IPS-NIHi7 (cell line): Measurements from ENCODE around the gene LRP8.

Source experiments
- DNase-seq: peaks from one replicate; pipeline ENCODE4 v3.0.0; 2012; ENCODE audit warnings: mixed read lengths; ENCODE audit errors: extremely low spot score

LRP8 gene

GRCh38 chr1:53328009-53328461 is at the start of gene LRP8:
Gene LRP8, minus strand, starts transcription at chr1:53328070. Its CDS starts 158 bp downstream, at chr1:53327912.
- peak; percentile 89 for DNase-seq

- no peak for DNase-seq
Measured at GRCh38 chr1:53377438-53377841, 49.6 kb upstream of the LRP8 start.

GRCh38 chr1:53376742-53377437 is 49.0 kb upstream of the LRP8 start:
- DNase-seq: peak; percentile 37

- DNase-seq: peak; percentile 14
Measured at GRCh38 chr1:53376041-53376461, 48.2 kb upstream of the LRP8 start.

- DNase-seq: peak; percentile 10
Measured at GRCh38 chr1:53375440-53375839, 47.6 kb upstream of the LRP8 start.

GRCh38 chr1:53373246-53373645 is 45.4 kb upstream of the LRP8 start:
- DNase-seq: peak; percentile 3

- peak; percentile 2 for DNase-seq
Measured at GRCh38 chr1:53372501-53372951, 44.7 kb upstream of the LRP8 start.

- peak; percentile 7 for DNase-seq
Measured at GRCh38 chr1:53371851-53372250, 44.0 kb upstream of the LRP8 start.

- DNase-seq: peak; percentile 29
Measured at GRCh38 chr1:53371121-53371666, 43.3 kb upstream of the LRP8 start.

- peak; percentile 7 for DNase-seq
Measured at GRCh38 chr1:53370369-53370961, 42.6 kb upstream of the LRP8 start.

GRCh38 chr1:53369761-53370160 is 41.9 kb upstream of the LRP8 start:
- no peak for DNase-seq

- DNase-seq: peak; percentile 7
Measured at GRCh38 chr1:53369034-53369750, 41.3 kb upstream of the LRP8 start.

GRCh38 chr1:53368314-53369033 is 40.6 kb upstream of the LRP8 start:
- DNase-seq: peak; percentile 8

- peak; percentile 17 for DNase-seq
Measured at GRCh38 chr1:53367503-53368313, 39.8 kb upstream of the LRP8 start.

GRCh38 chr1:53366901-53367502 is 39.1 kb upstream of the LRP8 start:
- DNase-seq: no peak

- DNase-seq: peak; percentile 5
Measured at GRCh38 chr1:53365437-53366063, 37.7 kb upstream of the LRP8 start.

GRCh38 chr1:53362851-53363642 is 35.2 kb upstream of the LRP8 start:
- DNase-seq: peak; percentile 66

GRCh38 chr1:53362270-53362669 is 34.4 kb upstream of the LRP8 start:
- no peak for DNase-seq

- DNase-seq: no peak
Measured at GRCh38 chr1:53361541-53361961, 33.7 kb upstream of the LRP8 start.
